HepG2 (cell line): ENCODE measurements around the gene ASXL1. TPM values are rescaled to one million over a fixed set of nuclear protein-coding genes. Genes with fewer than 3 reads are reported as not detected.

Experiments used
- ARID4A ChIP-seq: sonication (generic); formaldehyde crosslinking; IDR thresholded peaks from 2 replicates; pipeline ENCODE4 v1.5.0; 2020; ENCODE audit warnings: mild to moderate bottlenecking, missing genetic modification reagents, borderline replicate concordance
- KDM1A ChIP-seq: IDR thresholded peaks from 2 replicates; pipeline ENCODE4 v1.6.1; 2016; ENCODE audit warnings: missing compliant biosample characterization
- MTERF4 ChIP-seq: sonication (generic); formaldehyde crosslinking; IDR thresholded peaks from 2 replicates; pipeline ENCODE4 v1.8.0; 2023; ENCODE audit warnings: mild to moderate bottlenecking, missing genetic modification reagents
- NR3C1 ChIP-seq: sonication (generic); formaldehyde crosslinking; IDR thresholded peaks from 2 replicates; pipeline ENCODE4 v1.4.0; 2020; ENCODE audit warnings: missing genetic modification reagents
- RFX1 ChIP-seq: fragments of 450-650 bp; IDR thresholded peaks from 2 replicates; pipeline ENCODE4 v1.6.1; 2017
- SNAI1 ChIP-seq: sonication (generic); formaldehyde crosslinking; IDR thresholded peaks from 2 replicates; pipeline ENCODE4 v1.5.0; 2020; ENCODE audit warnings: mild to moderate bottlenecking, missing genetic modification reagents, borderline replicate concordance
- SP2 ChIP-seq: sonication (generic); formaldehyde crosslinking; IDR thresholded peaks from 2 replicates; pipeline ENCODE4 v1.5.1; 2020; ENCODE audit warnings: mild to moderate bottlenecking, missing genetic modification reagents
- ZC3H13 ChIP-seq: sonication (generic); formaldehyde crosslinking; IDR thresholded peaks from 2 replicates; pipeline ENCODE4 v1.8.1; 2023; ENCODE audit warnings: mild to moderate bottlenecking, missing genetic modification reagents, moderate library complexity
- ZFY ChIP-seq: sonication (generic); formaldehyde crosslinking; IDR thresholded peaks from 2 replicates; pipeline ENCODE4 v1.4.0; 2020; ENCODE audit warnings: missing genetic modification reagents
- ZGPAT ChIP-seq: IDR thresholded peaks from 2 replicates; pipeline ENCODE4 v1.6.1; 2016; ENCODE audit warnings: mild to moderate bottlenecking
- ZNF121 ChIP-seq: sonication (generic); formaldehyde crosslinking; IDR thresholded peaks from 2 replicates; pipeline ENCODE4 v1.5.0; 2020; ENCODE audit warnings: mild to moderate bottlenecking, missing genetic modification reagents
- ZNF563 ChIP-seq: sonication (generic); formaldehyde crosslinking; IDR thresholded peaks from 2 replicates; pipeline ENCODE4 v1.8.0; 2022; ENCODE audit warnings: mild to moderate bottlenecking, moderate library complexity, missing genetic modification reagents
- ZNF644 ChIP-seq: IDR thresholded peaks from 2 replicates; pipeline ENCODE4 v1.6.1; 2016; ENCODE audit warnings: low read depth
- polyA plus RNA-seq, 8 experiments: library from polyadenylated mRNA; depleted of rRNA in 3 of 8; stranded (reverse) in 7 of 8; unstranded in 1 of 8; fragments of >200 nt; fragmentation: Illumina TruSeq in 4 of 8; extraction: Trizol in 4 of 8; gene quantifications; 2 replicates each; pipeline versions ENCODE4 v1.2.1 to v1.2.3, GENCODE V29; 2011 to 2016; ENCODE audit warnings: low read depth in 4 of 8, missing spikeins in 1 of 8, mixed read lengths in 1 of 8; ENCODE audit not compliant: insufficient read depth in 1 of 8
- total RNA-seq, 5 experiments: library from RNA; depleted of rRNA; stranded (reverse); fragments of >200 nt; fragmentation: Illumina TruSeq; extraction: Trizol; gene quantifications; 2 replicates each; pipeline ENCODE4 v1.2.3, GENCODE V29; 2016; ENCODE audit warnings: low read depth in 1 of 5
- TF ChIP-seq, protein P1 (sequence below): sonication (generic); formaldehyde crosslinking; IDR thresholded peaks from 2 replicates; pipeline ENCODE4 v1.4.0; 2020; ENCODE audit warnings: missing genetic modification reagents, borderline replicate concordance
- TF ChIP-seq, protein P2 (sequence below): sonication (generic); formaldehyde crosslinking; IDR thresholded peaks from 2 replicates; pipeline ENCODE4 v1.4.0; 2020; ENCODE audit warnings: missing genetic modification reagents
- TF ChIP-seq, protein P3 (sequence below), 2 experiments: fragments of 450-650 bp in 1 of 2; sonication (generic) in 1 of 2; formaldehyde crosslinking; IDR thresholded peaks; 2 replicates each; pipeline versions ENCODE4 v1.5.0 to v1.8.0; 2020 to 2022; ENCODE audit warnings: mild to moderate bottlenecking in 1 of 2, missing genetic modification reagents in 1 of 2

ASXL1 gene
- total and polyA plus RNA-seq, 2 of the 13 experiments (the other 11 are each of a cell fraction or from before 2014, with no cell fraction given), result 62.1 to 74.8 TPM

GRCh38 chr20:32437391-32438074, 79.4 kb downstream of the ASXL1 start (continued):
- peak; percentile 51; the same call in 1 of the 2 replicates for TF ChIP-seq ARID4A (CRISPR knock-in tag)
- TF ChIP-seq ZGPAT (CRISPR knock-in tag), result peak; percentile 30; the same call in 1 of the 2 replicates
- peak; percentile 97; the same call in 1 of the 2 replicates for TF ChIP-seq SNAI1 (CRISPR knock-in tag)
- no peak for TF ChIP-seq RFX1
- peak; percentile 21; the same call in 1 of the 2 replicates for TF ChIP-seq ZC3H13
- no peak for TF ChIP-seq NR3C1
- 0 out of 2 replicates have a peak, but pooled peaks have one; percentile 51 for TF ChIP-seq KDM1A (CRISPR knock-in tag)
- 0 out of 2 replicates have a peak, but pooled peaks have one; percentile 24 for TF ChIP-seq ZNF563 (CRISPR knock-in tag)
- TF ChIP-seq ZFY (CRISPR knock-in tag), result 0 out of 2 replicates have a peak, but pooled peaks have one; percentile 13
- TF ChIP-seq, protein P1, sequence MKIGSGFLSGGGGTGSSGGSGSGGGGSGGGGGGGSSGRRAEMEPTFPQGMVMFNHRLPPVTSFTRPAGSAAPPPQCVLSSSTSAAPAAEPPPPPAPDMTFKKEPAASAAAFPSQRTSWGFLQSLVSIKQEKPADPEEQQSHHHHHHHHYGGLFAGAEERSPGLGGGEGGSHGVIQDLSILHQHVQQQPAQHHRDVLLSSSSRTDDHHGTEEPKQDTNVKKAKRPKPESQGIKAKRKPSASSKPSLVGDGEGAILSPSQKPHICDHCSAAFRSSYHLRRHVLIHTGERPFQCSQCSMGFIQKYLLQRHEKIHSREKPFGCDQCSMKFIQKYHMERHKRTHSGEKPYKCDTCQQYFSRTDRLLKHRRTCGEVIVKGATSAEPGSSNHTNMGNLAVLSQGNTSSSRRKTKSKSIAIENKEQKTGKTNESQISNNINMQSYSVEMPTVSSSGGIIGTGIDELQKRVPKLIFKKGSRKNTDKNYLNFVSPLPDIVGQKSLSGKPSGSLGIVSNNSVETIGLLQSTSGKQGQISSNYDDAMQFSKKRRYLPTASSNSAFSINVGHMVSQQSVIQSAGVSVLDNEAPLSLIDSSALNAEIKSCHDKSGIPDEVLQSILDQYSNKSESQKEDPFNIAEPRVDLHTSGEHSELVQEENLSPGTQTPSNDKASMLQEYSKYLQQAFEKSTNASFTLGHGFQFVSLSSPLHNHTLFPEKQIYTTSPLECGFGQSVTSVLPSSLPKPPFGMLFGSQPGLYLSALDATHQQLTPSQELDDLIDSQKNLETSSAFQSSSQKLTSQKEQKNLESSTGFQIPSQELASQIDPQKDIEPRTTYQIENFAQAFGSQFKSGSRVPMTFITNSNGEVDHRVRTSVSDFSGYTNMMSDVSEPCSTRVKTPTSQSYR, result peak; percentile 51; the same call in 1 of the 2 replicates
- TF ChIP-seq, protein P2, sequence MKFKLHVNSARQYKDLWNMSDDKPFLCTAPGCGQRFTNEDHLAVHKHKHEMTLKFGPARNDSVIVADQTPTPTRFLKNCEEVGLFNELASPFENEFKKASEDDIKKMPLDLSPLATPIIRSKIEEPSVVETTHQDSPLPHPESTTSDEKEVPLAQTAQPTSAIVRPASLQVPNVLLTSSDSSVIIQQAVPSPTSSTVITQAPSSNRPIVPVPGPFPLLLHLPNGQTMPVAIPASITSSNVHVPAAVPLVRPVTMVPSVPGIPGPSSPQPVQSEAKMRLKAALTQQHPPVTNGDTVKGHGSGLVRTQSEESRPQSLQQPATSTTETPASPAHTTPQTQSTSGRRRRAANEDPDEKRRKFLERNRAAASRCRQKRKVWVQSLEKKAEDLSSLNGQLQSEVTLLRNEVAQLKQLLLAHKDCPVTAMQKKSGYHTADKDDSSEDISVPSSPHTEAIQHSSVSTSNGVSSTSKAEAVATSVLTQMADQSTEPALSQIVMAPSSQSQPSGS (CRISPR knock-in tag), result peak; percentile 52; the same call in 1 of the 2 replicates
- peak; percentile 80 for TF ChIP-seq ZNF644
- no peak for TF ChIP-seq ZNF121 (CRISPR knock-in tag)
- no peak for TF ChIP-seq SP2 (CRISPR knock-in tag)
- TF ChIP-seq, protein P3, sequence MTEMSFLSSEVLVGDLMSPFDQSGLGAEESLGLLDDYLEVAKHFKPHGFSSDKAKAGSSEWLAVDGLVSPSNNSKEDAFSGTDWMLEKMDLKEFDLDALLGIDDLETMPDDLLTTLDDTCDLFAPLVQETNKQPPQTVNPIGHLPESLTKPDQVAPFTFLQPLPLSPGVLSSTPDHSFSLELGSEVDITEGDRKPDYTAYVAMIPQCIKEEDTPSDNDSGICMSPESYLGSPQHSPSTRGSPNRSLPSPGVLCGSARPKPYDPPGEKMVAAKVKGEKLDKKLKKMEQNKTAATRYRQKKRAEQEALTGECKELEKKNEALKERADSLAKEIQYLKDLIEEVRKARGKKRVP (CRISPR knock-in tag; IDR thresholded peaks at IDR 0.05), result peak in 1 of 2 experiments; percentile 83; a peak in 2 of 4 replicates
- 0 out of 2 replicates have a peak, but pooled peaks have one; percentile 22 for TF ChIP-seq MTERF4 (CRISPR knock-in tag)
